Fibroblast of skin of abdomen (primary cell): ENCODE measurements around the gene MALAT1.
A peak's percentile ranks its signal among the peaks of the same experiment; 100 is the strongest.
"Not testable (repeated sequence)": the region's sequence is repeated elsewhere in the genome, so short reads cannot be mapped to it uniquely, and the experiment has no call there.

ENCODE experiments used
- DNase-seq: peaks from one replicate; pipeline ENCODE4 v3.0.0-alpha.2; 2013

MALAT1 gene

DNA sequence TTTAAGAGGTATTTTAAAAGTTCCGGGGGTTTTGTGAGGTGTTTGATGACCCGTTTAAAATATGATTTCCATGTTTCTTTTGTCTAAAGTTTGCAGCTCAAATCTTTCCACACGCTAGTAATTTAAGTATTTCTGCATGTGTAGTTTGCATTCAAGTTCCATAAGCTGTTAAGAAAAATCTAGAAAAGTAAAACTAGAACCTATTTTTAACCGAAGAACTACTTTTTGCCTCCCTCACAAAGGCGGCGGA, 193 bp upstream of the MALAT1 start:
- DNase-seq, result no peak

- DNase-seq, result no peak
Measured at GRCh38 chr11:65499713-65500386, 1.0 kb downstream of the MALAT1 start.

DNA sequence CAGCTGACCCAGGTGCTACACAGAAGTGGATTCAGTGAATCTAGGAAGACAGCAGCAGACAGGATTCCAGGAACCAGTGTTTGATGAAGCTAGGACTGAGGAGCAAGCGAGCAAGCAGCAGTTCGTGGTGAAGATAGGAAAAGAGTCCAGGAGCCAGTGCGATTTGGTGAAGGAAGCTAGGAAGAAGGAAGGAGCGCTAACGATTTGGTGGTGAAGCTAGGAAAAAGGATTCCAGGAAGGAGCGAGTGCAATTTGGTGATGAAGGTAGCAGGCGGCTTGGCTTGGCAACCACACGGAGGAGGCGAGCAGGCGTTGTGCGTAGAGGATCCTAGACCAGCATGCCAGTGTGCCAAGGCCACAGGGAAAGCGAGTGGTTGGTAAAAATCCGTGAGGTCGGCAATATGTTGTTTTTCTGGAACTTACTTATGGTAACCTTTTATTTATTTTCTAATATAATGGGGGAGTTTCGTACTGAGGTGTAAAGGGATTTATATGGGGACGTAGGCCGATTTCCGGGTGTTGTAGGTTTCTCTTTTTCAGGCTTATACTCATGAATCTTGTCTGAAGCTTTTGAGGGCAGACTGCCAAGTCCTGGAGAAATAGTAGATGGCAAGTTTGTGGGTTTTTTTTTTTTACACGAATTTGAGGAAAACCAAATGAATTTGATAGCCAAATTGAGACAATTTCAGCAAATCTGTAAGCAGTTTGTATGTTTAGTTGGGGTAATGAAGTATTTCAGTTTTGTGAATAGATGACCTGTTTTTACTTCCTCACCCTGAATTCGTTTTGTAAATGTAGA, 1.7 kb downstream of the MALAT1 start:
- peak; percentile 67 for DNase-seq

DNA sequence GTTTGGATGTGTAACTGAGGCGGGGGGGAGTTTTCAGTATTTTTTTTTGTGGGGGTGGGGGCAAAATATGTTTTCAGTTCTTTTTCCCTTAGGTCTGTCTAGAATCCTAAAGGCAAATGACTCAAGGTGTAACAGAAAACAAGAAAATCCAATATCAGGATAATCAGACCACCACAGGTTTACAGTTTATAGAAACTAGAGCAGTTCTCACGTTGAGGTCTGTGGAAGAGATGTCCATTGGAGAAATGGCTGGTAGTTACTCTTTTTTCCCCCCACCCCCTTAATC, 2.3 kb downstream of the MALAT1 start:
- DNase-seq, result no peak

GRCh38 chr11:65501472-65502273, 2.8 kb downstream of the MALAT1 start:
- DNase-seq, result peak; percentile 51

DNA sequence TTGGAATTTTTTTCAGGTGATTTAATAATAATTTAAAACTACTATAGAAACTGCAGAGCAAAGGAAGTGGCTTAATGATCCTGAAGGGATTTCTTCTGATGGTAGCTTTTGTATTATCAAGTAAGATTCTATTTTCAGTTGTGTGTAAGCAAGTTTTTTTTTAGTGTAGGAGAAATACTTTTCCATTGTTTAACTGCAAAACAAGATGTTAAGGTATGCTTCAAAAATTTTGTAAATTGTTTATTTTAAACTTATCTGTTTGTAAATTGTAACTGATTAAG, 3.4 kb downstream of the MALAT1 start:
- no peak for DNase-seq

- peak; percentile 56 for DNase-seq
Measured at GRCh38 chr11:65502555-65503367, 3.9 kb downstream of the MALAT1 start.

DNA sequence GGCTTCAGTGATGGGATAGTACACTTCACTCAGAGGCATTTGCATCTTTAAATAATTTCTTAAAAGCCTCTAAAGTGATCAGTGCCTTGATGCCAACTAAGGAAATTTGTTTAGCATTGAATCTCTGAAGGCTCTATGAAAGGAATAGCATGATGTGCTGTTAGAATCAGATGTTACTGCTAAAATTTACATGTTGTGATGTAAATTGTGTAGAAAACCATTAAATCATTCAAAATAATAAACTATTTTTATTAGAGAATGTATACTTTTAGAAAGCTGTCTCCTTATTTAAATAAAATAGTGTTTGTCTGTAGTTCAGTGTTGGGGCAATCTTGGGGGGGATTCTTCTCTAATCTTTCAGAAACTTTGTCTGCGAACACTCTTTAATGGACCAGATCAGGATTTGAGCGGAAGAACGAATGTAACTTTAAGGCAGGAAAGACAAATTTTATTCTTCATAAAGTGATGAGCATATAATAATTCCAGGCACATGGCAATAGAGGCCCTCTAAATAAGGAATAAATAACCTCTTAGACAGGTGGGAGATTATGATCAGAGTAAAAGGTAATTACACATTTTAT, 4.6 kb downstream of the MALAT1 start:
- peak; percentile 28 for DNase-seq

GRCh38 chr11:65503949-65504673, 5.3 kb downstream of the MALAT1 start:
- DNase-seq, result peak; percentile 75

- DNase-seq, result peak; percentile 47
Measured at GRCh38 chr11:65504674-65505465, 6.0 kb downstream of the MALAT1 start.

DNA sequence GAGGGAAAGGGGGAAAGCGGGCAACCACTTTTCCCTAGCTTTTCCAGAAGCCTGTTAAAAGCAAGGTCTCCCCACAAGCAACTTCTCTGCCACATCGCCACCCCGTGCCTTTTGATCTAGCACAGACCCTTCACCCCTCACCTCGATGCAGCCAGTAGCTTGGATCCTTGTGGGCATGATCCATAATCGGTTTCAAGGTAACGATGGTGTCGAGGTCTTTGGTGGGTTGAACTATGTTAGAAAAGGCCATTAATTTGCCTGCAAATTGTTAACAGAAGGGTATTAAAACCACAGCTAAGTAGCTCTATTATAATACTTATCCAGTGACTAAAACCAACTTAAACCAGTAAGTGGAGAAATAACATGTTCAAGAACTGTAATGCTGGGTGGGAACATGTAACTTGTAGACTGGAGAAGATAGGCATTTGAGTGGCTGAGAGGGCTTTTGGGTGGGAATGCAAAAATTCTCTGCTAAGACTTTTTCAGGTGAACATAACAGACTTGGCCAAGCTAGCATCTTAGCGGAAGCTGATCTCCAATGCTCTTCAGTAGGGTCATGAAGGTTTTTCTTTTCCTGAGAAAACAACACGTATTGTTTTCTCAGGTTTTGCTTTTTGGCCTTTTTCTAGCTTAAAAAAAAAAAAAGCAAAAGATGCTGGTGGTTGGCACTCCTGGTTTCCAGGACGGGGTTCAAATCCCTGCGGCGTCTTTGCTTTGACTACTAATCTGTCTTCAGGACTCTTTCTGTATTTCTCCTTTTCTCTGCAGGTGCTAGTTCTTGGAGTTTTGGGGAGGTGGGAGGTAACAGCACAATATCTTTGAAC, 6.8 kb downstream of the MALAT1 start:
- peak; percentile 42 for DNase-seq

DNA sequence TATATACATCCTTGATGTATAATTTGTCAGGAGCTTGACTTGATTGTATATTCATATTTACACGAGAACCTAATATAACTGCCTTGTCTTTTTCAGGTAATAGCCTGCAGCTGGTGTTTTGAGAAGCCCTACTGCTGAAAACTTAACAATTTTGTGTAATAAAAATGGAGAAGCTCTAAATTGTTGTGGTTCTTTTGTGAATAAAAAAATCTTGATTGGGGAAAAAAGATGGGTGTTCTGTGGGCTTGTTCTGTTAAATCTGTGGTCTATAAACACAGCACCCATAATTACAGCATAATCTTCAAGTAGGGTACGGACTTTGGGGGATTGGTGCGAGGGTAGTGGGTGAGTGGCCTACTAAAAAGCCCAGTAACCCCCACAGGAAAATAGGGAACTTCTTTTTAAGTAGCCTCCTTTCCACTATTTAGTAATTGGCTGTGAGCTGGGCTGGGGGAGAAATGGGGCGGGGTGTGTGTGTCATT, 7.5 kb downstream of the MALAT1 start:
- DNase-seq, result no peak

DNA sequence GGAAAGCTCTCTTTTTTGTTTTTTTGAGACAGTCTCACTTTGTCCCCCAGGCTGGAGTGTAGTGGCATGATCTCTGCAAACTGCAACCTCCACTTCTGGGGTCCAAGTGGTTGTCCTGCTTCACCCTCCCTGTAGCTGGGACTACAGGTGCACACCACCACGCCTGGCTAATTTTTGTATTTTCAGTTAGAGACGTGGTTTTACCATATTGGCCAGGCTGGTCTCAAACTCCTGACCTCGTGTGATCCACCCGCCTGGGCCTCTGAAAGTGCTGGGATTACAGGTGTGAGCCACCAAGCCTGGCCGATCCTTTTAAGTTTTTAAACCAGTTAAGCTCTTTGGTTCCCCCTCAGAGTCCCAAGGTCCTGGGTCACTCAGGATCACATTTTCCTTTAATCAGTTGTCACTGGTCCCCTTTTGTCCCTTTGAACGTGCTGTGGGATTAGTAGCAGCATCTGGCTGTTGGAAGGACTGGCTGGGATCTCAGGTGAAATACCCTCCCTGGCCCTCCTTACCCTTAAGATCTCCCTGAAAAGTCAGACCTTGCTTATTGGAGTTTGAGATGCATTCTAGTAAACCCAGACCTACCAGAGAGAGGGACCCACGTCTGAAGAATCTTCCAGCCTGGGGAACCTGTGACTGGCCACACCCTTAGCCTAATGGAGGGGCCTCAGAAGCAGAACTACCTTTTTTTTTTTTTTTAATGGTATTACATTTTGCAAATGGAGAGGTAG, 8.1 kb downstream of the MALAT1 start:
- DNase-seq, result no peak

GRCh38 chr11:65512311-65512710, 13.5 kb downstream of the MALAT1 start:
- DNase-seq, result not testable (repeated sequence)

DNA sequence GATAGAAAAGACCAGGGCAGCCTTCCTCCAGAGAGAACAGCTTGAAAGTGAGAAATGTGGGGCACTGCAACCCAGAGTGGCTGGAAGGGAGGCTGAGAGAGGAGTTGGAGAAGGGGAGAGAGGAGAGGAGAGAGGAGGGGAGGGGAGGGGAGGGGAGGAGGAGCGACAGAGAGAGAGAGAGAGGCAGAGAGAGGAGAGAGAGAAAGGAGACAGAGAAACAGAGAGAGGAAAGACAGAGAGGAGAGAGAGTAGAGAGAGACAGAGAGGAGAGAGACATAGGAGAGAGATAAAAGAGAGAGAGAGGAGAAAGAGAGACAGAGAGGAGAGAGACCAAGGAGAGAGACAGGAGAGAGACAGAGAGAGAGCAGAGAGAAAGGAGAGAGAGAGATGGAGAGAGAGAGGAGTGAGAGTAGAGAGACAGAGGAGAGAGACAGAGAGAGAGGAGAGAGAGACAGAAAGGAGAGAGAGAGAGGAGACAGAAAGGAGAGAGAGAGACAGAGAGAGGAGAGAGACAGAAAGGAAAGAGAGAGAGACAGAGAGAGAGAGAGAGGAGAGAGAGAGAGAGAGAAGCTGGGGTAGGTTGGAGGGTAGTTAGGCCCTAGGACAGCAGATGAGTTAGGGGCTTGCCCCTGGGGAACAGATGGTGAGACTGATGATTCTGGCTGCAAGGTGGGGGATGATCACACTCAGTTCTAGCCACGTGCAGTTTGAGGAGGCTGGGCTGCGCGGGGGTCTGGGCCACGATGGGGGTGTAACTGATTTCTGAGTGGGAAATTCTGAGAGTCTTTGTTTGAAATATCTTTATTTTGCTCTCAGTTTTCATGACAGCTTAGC, 17.5 kb downstream of the MALAT1 start:
- no peak for DNase-seq

GRCh38 chr11:65518941-65519549, 20.2 kb downstream of the MALAT1 start:
- not testable (repeated sequence) for DNase-seq

DNA sequence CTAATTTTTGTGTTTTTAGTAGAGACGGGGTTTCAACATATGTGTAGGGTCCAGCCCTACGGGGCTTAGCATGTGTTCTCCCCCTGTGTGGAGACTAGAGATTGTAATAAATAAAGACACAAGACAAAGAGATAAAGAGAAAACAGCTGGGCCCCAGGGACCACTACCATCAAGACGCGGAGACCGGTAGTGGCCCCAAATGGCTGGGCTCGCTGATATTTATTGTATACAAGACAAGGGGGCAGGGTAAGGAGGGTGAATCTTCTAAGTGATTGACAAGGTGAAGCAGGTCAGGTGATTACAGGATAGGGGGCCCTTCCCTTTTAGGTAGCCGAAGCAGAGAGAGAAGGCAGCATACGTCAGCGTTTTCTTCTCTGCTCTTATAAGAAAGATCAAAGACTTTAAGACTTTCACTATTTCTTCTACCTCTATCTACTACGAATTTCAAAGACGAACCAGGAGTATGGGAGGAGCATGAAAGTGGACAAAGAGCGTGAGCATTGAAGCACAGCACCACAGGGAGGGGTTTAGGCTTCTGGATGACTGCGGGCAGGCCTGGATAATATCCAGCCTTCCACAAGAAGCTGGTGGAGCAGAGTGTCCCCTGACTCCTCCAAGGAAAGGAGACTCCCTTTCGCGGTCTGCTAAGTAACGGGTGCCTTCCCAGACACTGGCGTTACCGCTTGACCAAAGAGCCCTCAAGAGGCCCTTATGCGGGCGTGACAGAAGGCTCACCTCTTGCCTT, 23.1 kb downstream of the MALAT1 start:
- DNase-seq, result not testable (repeated sequence)
